HG02623 (cell line): ENCODE results near the gene GYPB.
"Not testable (repeated sequence)": the region's sequence is repeated elsewhere in the genome, so short reads cannot be mapped to it uniquely, and the experiment has no call there.

Experiments used
- ATAC-seq: cut with Tn5 transposase; IDR thresholded peaks from one replicate; pipeline ENCODE4 v1.9.1; 2021; ENCODE audit warnings: moderate library complexity; ENCODE audit not compliant: unreplicated experiment

GYPB gene

GRCh38 chr4:144016057-144016605, 3.0 kb downstream of the GYPB start:
- not testable (repeated sequence) for ATAC-seq

- ATAC-seq, result no peak
These were observed 4.4 kb downstream of the GYPB start for GRCh38 chr4:144014808-144015207.

- not testable (repeated sequence) for ATAC-seq
These were observed 10.6 kb downstream of the GYPB start for GRCh38 chr4:144008602-144009001.

- ATAC-seq, result not testable (repeated sequence)
These were observed 11.2 kb downstream of the GYPB start for GRCh38 chr4:144007960-144008359.

GRCh38 chr4:144006200-144006803, 12.9 kb downstream of the GYPB start:
- not testable (repeated sequence) for ATAC-seq

GRCh38 chr4:144005558-144005953, 13.6 kb downstream of the GYPB start:
- ATAC-seq, result not testable (repeated sequence)

- ATAC-seq, result not testable (repeated sequence)
These were observed 14.2 kb downstream of the GYPB start for GRCh38 chr4:144004868-144005557.

- ATAC-seq, result not testable (repeated sequence)
These were observed 15.3 kb downstream of the GYPB start for GRCh38 chr4:144003890-144004265.

- ATAC-seq, result not testable (repeated sequence)
These were observed 15.8 kb downstream of the GYPB start for GRCh38 chr4:144003205-144003889.

- not testable (repeated sequence) for ATAC-seq
These were observed 18.7 kb downstream of the GYPB start for GRCh38 chr4:144000331-144000995.

- ATAC-seq, result not testable (repeated sequence)
These were observed 23.0 kb downstream of the GYPB start for GRCh38 chr4:143996193-143996592.

- not testable (repeated sequence) for ATAC-seq
These were observed 27.4 kb downstream of the GYPB start for GRCh38 chr4:143991761-143992160.

- not testable (repeated sequence) for ATAC-seq
These were observed 28.5 kb downstream of the GYPB start for GRCh38 chr4:143990717-143991116.

- no peak for ATAC-seq
These were observed 33.0 kb downstream of the GYPB start for GRCh38 chr4:143986180-143986579.

GRCh38 chr4:143980776-143981175, 38.4 kb downstream of the GYPB start:
- ATAC-seq, result not testable (repeated sequence)

GRCh38 chr4:143975527-143975926, 43.7 kb downstream of the GYPB start:
- ATAC-seq, result not testable (repeated sequence)

- ATAC-seq, result not testable (repeated sequence)
These were observed 45.2 kb downstream of the GYPB start for GRCh38 chr4:143974021-143974420.

GRCh38 chr4:143961075-143961474, 58.1 kb downstream of the GYPB start:
- no peak for ATAC-seq

- not testable (repeated sequence) for ATAC-seq
These were observed 63.9 kb downstream of the GYPB start for GRCh38 chr4:143955306-143955705.

- not testable (repeated sequence) for ATAC-seq
These were observed 67.7 kb downstream of the GYPB start for GRCh38 chr4:143951458-143951972.

- not testable (repeated sequence) for ATAC-seq
These were observed 68.2 kb downstream of the GYPB start for GRCh38 chr4:143950967-143951366.
